Stimulated activated CD4-positive, alpha-beta T cell treated with anti-CD3 and anti-CD28 coated beads, Interleukin-1b, Interleukin-23, amount 100 ng/mL, for 24 hours (primary cell): ENCODE data around the gene NFATC2.
"Not testable (repeated sequence)": the region's sequence is repeated elsewhere in the genome, so short reads cannot be mapped to it uniquely, and the experiment has no call there.

Experiments
- DNase-seq, 4 experiments: peaks; one replicate each; pipeline ENCODE4 v3.0.0-alpha.2; 2020; ENCODE audit warnings: low read depth in 4 of 4, low spot score in 1 of 4

Gene NFATC2

DNA sequence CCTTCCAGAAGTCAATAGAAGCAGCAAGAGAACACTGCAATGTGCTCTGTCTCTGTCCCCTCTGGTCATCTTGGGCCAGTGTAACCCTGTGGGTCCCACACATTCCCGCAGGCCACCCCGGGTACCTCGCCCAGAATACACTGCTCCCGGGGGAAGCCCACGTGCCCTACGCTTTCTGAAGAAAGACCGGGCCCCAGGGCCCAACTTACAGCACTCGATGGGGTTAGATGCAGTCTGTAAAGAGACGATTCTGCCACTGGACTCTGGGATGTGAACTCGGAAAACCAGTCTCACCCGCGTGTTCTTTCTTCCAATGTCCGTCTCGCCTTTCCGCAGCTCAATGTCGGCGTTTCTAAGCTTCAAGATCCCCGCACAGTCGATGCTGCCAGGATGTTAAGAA is 68.7 kb downstream of the NFATC2 start:
- DNase-seq = no peak

DNA sequence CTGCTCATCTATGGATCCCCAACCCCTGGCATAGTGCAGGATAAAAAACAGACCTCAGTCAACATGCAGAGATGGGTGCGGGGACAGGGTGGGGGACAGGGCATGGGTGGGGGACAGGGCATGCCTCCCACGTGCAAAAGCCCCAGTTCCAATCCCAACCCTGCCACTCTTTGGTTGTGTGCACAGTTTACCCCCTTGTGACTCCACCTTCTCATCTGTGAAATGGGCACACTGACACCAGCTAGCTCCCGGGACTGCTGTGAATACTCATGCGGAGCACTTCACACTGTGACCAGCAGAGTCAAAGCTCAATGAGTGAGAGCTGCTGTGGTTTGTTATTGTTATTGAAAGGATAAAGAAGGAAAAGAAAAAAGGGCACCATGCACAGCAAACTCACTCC is 69.3 kb downstream of the NFATC2 start:
- no peak for DNase-seq

DNA sequence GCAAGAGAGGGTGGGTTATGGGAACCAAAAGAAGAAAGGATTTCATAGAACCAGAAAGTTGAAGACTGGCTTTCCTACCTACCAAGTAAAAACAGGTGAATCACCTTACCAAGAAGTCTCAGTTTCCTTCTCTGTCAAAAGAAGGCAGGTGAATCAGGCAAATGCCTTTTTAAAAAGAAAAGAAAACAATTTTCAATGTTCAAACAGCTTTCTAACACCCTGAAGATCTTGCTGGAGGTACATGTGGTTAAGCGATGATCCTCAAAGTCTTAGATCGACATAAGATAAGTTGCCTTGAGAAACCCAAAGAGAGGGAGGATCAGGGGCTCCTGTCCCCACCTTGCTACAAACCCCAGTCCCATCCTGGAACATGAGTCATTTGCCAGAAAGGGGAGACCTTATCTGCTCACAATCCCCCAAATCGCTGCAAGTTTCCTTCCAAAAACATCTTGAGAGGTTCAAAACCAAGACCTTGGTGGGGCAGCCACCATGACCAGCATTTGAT is 71.6 kb downstream of the NFATC2 start:
- DNase-seq = no peak

DNA sequence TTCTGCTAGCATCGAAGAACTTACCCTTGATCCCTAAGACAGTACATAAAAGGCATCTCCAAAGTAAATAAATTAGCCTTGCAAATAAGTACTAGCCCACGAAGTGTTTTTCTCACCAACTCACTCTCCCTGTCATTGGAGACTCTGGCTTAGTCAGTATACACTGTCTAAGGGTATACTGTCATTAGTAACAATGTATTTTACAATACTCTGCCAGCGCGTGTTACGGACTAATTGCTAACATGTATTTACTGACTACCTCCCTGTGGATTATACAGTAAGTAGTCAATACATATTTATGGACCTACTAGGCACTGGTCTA is 72.1 kb downstream of the NFATC2 start:
- DNase-seq = no peak

DNA sequence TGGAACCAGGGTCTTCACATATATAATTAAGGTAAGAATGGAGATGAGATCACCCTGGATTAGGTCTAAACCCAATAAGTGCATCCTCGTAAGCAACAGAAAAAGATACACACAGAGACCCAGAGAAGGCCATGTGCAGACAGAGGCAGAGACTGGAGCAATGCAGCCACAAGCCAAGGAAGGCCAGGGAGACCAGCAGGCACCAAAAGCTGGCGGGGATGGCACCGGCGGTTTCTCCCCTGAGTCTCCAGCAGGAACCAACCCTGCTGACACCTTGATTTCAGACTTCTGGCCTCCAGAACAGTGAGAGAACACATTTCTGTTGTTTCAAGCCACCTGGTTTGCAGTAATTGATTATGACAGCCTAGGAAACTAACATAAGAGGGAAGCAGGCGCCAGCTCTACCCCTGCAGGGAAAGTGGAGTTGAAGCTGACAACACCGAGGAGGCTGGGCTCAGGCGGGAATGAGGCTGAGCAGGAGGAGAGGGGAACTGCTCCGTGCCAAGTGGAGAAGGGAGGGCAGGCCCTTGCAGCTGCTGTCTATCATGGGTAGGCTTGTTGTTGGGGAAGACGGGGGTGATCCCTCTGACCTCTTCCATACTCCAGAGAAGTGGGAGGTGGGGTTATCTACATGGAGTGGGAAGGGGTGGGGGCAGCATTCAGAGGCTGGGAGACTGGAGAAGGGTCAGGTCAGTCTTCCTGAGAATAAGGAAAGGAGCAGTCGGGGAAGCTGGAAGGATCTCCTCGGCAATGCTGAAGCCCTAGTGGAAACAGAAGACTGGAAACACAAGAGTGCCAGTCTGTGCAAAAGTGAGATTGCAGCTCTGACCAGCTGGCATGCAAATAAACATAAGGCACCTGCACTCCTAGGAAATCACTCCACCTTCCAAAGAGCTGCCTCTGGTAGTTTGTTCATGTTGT is 72.7 kb downstream of the NFATC2 start:
- no peak for DNase-seq

DNA sequence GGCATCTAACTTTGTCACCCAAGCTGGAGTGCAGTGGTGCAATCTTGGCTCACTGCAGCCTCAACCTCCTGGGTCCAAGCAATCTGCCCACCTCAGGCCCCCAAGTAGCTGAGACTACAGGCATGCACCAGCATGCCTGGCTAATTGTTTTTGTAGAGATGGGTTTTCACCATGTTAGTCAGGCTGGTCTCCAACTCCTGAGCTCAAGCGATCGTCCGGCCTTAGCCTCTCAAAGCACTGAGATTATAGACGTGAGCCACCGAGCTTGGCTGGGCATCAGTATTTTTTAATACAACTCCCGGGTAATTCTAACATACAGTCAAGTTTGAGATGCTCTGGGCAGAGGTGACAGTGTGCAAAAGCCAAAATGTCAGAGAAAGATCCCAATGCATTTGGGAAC is 73.5 kb downstream of the NFATC2 start:
- no peak for DNase-seq

DNA sequence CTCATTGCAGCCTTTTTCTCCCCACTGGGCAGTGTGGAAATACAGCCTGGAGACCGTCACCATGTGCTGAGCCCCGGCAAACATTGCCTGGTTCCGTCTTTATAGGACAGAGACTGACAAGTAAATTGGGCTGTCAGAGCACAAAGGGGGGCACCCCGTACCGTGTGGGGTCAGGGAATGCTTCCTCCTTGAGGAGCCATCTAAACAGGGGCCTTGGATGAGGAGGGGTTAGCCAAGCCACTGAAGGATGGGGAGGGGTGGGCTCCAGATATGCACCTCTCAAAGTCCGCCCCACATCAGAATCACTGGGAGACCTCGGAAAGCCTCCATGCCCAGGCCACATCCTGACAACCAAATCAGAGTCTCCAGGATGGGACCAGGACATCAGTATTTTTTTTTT is 73.9 kb downstream of the NFATC2 start:
- no peak for DNase-seq

DNA sequence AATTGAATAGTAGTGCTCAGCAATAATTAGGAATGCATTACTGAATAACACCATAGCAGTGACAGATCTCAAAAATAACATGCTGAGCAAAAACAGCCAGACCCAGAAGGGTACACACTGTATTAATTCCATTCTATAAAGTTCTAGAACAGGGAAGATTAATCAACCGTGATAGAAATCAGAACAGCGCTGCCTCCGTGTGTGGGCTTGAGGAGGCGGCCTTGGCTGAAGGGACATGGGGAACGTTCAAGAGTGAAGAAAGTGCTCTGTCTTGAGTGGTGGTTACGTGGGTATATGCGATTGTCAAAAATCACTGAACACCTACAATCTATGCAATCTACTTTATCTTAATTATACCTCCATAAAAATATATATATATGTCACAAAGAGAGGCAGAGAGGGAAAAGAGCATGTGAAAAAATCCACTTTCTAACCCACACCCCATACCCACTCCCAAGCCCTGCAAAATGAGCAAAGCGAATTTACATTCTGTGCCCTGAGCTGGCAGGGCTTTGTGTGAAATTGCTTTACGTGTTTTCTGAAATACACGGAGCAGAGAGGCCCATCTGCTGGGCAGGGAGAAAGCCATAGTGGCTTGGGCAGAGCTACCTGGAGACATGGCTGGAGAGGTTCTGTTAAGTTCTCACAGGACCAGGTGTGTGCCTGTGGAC is 74.4 kb downstream of the NFATC2 start:
- DNase-seq = no peak

DNA sequence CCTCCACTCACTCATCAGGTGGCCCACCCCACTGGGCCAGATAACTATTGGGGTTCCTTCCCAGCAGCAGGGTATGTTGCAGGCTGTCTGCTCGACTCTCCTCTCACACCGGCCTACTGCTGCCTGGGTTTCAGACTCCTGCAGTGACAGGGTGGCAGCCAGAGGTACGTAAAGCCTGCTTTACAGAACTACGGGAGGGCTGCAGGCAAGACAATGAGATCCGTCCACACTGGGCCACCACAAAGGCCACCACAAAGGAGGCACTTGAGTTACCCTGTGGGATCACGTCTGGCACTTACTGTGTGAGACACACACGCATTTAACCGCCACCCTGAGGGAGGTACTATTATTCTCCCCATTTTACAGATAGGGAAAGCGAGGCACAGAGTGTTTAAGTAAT is 78.5 kb downstream of the NFATC2 start:
- no peak for DNase-seq

DNA sequence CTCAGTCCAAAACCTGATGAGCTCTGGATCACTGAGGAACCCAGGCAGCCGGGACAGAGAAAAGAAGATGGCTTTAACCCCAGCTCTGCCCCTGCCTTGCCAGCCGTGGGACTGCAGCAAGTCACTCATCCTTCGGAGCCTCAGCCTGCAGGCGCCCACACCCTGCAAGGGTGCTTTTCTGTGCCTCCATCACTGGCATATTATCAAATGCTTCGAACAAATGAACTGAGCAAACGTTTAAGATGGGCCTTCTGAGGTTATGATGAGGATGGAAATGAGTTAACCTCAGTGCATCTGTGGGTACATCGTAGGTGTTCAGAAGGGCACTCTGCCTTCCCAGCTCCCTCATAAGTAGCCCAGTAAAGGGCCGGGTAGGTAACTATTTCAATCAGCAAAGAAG is 79.0 kb downstream of the NFATC2 start:
- no peak for DNase-seq

DNA sequence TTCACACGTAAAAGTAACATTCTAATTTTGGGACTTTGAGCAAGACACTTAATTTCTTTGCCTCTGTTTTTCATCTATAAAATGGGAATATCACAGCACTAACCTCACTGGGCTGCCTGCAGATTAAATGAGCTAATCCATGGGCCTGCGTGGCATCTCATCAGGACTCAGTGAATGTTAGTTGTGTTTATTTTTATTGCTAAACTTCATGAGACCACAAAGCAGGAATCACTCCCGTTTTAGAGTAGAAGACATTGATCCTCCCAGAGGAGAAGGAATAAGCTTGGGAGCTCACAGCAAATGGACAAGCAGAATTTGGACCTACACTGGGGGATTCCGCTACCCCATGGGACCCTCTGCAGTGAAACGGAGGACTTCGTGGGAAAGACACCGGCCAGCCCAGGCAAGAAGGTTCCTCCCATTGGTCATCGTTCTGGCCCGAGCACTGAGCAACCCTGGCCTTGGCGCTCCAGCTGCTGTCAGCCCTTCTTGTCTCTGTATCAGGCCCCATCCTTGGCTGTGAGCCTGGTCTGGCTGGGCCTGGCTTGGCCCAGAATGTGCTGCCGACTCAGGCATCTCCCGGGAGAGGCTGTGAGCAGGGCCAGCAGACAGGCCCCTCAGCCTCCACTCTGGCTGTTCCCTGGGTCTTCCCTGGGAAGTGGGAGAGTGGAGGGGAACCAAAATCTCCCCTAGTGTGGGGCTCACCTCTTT is 79.8 kb downstream of the NFATC2 start:
- no peak for DNase-seq

DNA sequence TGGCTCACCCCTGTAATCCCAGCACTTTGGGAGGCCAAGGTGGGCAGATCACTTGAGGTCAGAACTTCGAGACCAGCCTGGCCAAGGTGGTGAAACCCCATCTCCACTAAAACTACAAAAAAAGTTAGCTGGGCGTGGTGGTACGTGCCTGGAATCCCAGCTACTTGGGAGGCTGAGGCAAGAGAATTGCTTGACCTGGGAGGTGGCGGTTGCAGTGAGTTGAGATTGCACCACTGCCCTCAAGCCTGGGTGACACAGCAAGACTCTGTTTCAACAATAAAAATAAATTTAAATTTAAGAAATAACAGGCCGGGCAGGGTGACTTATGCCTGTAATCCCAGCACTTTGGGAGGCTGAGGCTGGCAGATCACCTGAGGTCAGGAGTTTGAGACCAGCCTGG is 80.7 kb downstream of the NFATC2 start:
- DNase-seq = not testable (repeated sequence)

DNA sequence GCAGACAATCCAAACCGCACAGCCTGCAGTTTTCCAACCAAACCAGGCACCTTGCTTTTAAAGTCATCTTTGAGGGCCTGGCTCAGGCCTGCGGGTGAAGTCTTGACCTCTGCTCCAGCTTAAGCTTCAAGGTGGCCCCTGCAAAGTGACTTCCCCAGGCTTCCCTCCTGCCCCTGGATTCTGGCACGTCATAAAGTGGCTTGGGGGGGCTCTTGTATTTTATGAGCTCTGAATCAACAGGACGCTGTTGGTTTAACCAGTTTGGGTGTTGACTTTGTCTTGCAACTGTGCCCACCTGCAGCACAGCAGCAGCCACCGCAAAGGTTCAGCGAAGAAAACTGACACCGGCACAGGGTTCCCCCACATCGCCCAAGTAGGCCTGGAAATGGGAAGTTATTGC is 81.2 kb downstream of the NFATC2 start:
- DNase-seq = no peak

DNA sequence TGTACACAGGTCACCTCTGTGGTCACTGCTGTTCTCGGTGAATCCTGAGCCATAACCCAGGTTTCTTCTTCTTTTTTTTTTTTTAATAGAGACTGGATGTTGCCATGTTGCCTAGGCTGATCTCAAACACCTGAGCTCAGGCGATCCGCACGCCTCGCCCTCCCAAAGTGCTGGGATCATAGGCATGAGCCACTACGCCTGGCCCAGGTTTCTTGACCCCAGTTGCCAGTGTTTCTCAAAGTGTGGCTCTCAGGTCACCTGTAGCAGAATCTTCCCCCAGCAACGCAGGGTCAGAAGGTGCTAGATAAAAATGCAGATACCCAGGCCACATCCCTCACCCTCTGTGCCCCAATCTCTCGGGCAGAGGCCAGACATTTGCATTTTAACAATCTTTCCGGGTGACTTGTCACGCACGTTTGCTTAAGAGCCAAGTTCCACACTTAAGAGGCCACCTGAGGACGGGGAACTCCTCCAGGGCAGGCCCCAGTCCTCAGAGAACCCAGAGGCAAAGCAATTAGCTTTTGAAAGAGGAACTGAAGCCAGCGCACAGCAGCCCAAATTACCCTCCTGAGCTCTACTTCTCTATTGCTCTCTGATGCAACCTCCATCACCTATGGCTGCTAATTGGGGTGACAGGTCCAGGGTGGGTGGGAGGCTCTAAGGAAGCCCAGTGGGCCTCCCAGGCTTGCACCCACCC is 81.8 kb downstream of the NFATC2 start:
- no peak for DNase-seq

DNA sequence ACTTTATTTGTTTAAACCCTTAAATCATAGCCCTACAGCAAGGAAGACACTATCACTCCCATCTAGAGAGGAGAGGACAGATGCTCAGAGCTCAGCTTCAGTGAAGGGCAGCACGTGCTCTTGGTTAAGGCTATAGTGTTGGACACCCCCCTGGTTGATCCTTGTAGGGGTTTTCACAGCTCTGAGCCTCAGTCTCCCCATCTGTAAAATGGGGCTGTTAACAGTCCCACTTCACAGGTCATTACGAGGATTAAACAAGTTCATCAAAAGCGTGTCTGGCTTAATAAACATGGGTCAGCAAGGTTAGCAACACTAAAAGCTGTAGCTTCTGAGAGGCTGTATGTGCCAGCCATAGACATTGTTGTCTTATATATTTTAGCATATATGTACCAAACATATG is 82.4 kb downstream of the NFATC2 start:
- no peak for DNase-seq

DNA sequence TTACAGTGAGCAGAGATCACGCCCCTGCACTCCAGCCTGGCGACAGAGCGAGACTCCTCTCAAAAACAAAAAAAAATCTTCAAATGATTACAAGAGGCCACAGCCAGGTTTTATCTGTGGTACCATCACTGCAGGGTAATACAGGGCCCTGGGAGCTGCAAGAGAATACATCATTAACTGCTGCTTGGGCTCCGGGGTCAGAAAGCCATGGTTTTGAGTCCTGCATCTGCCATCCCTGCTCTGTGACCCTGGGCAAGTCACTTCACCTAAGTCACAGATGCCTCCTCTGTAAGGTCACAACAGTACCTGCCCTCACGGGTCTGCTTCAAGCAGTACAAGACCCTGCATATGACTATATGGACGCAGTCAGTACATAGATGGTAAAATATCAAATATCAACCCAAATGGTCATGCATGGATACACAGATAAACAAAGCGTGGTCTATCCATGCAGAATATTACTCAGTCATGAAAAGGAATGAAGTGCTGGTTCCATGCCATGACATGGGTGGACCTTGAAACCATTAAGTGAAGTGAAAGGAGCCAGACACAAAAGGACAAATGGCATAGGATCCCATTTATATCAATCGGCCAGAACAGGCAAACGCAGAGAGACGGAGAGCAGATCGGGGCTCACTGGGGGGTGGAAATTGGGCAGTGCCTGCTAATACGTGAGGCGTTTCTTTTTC is 83.6 kb downstream of the NFATC2 start:
- DNase-seq = no peak

DNA sequence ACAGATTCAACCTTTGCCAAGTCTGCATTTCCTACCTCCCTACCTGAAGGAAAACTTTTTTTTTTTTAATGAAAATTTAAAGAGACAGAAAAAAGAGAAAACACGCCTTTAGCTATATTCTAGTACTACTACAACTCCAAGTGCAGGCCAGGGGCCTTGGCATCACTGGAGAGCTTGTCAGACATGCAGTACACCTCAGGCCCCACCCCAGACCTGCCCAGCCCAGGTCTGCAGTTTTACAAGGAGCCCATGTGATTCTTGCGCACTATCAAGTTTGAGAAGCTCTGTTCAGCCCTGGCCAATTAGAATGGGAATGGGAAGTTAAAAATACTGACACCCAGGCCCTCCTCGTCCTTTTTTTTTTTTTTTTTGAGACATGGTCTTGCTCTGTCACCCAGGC is 85.0 kb downstream of the NFATC2 start:
- no peak for DNase-seq

DNA sequence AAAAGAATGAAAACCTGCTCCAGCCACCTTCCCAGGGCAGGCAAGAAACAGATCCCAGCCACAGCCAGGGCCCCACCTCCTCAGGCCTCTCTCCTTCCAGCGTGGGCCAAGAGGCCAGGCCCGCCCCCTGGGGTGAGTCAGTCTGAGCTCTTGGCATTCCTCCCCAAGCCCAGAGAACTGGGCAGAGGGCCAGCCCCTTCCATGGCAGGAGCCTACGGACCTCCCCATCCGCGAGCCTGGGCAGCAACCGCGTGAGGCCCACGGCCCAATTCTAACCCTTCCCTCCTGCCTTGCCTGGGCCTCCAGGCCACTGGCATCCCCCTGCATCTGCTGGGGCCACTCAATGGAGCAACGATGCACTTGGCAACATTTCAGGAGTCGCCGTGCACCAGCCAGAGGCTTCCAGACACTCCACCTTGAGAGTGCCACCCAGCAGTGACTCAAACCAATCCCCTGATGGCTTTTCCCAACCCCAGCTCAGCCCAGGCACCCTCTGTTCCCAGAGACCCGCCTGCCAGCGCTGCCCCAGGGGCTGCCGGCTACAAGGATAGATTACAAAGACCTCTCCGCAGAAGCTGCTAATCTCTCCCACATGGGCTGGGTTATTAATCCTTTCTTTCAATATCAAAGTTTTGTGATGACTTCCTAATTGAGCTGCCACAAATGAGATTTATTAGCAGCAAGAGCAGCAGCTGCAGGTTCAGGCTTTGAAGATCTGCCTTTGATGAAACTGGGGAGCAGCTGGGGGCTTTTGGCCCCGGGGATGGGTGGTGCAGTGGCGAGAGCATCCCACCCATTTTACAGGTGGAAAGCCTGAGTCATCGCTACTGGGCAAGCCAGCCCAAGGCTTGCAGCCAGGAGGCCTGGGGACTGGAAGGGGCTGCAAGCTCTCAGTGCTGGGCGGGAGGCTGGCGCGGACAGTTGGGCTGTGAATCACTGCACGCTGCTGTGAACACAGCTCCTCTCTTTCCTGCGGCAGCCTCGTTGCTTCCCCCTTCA is 85.7 kb downstream of the NFATC2 start:
- DNase-seq = no peak

DNA sequence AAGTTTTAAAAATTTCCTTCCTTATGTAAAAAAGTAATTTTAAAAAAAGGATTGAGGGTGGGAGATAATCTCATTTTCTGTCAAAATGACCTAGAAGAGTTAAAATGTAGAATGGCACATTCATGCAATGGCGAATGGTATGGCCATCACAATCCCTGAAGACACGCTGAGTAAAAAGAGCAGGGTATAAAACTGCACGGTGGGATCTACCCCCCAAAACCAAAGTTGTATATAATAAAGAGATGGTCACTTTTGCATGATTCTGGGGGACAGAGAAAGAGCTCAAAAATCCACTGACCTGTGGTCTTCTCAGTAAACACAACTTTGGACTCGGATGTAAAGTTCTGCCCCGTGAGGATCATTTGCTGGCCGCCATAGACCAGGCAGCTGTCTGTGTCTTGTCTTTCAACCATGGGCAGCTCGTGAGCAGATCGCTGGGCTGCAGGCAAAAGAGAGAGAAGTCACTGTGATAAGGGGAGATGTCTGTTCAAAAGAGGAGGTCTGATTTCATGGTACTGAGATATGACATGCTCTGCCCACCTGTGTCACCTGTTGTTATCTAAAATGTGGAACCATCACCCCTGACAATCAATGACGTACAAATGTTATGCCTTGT is 88.2 kb downstream of the NFATC2 start:
- DNase-seq = no peak
